RWPE2 (cell line): Measurements from ENCODE around the gene PRSS12.

Experiments
- ATAC-seq: fragments of 200-7000 bp; cut with Tn5 transposase; 3 replicates; pipeline ENCODE4 v1.9.1; 2021; ENCODE audit warnings: low read depth
- DNase-seq: peaks from one replicate; pipeline ENCODE4 v3.0.0-alpha.2; 2020; ENCODE audit warnings: low spot score
- H3K27ac ChIP-seq: fragments of 450-650 bp; 2 replicates; pipeline ENCODE4 v1.5.1; 2017; ENCODE audit warnings: mild to moderate bottlenecking; ENCODE audit not compliant: poor library complexity, severe bottlenecking
- H3K27me3 ChIP-seq: fragments of 250-450 bp; sonication (Bioruptor Pico); 2 replicates; pipeline ENCODE4 v1.5.1; 2021; ENCODE audit warnings: mild to moderate bottlenecking, moderate library complexity; ENCODE audit not compliant: insufficient read depth, poor library complexity, severe bottlenecking
- H3K36me3 ChIP-seq: fragments of 250-450 bp; sonication (Bioruptor Pico); 2 replicates; pipeline ENCODE4 v1.5.1; 2020; ENCODE audit warnings: low read depth, mild to moderate bottlenecking, moderate library complexity
- H3K4me1 ChIP-seq: fragments of 250-450 bp; sonication (Bioruptor Pico); 2 replicates; pipeline ENCODE4 v1.5.1; 2021; ENCODE audit warnings: mild to moderate bottlenecking, moderate library complexity; ENCODE audit not compliant: insufficient read depth, poor library complexity, severe bottlenecking
- H3K4me3 ChIP-seq: fragments of 250-450 bp; sonication (Bioruptor Pico); 2 replicates; pipeline ENCODE4 v1.5.1; 2021; ENCODE audit warnings: mild to moderate bottlenecking, moderate library complexity; ENCODE audit not compliant: severe bottlenecking
- H3K9me3 ChIP-seq: fragments of 250-450 bp; sonication (Bioruptor Pico); 2 replicates; pipeline ENCODE4 v1.5.1; 2021; ENCODE audit warnings: mild to moderate bottlenecking, moderate library complexity; ENCODE audit not compliant: severe bottlenecking
- TF ChIP-seq, protein P1 (sequence below): fragments of 450-650 bp; IDR thresholded peaks from one replicate; pipeline ENCODE4 v1.5.1; 2017; ENCODE audit warnings: mild to moderate bottlenecking, moderate library complexity; ENCODE audit not compliant: poor library complexity, severe bottlenecking

PRSS12 gene

GRCh38 chr4:118296729-118297128, 56.1 kb downstream of the PRSS12 start:
- ATAC-seq (no peak), DNase-seq (no peak)
- H3K27ac ChIP-seq = no peak overlapping the region
- H3K27me3 ChIP-seq = no peaks in the 10 kb centered on the region
- no peaks in the 10 kb centered on the region for H3K9me3 ChIP-seq
- TF ChIP-seq, protein P1, sequence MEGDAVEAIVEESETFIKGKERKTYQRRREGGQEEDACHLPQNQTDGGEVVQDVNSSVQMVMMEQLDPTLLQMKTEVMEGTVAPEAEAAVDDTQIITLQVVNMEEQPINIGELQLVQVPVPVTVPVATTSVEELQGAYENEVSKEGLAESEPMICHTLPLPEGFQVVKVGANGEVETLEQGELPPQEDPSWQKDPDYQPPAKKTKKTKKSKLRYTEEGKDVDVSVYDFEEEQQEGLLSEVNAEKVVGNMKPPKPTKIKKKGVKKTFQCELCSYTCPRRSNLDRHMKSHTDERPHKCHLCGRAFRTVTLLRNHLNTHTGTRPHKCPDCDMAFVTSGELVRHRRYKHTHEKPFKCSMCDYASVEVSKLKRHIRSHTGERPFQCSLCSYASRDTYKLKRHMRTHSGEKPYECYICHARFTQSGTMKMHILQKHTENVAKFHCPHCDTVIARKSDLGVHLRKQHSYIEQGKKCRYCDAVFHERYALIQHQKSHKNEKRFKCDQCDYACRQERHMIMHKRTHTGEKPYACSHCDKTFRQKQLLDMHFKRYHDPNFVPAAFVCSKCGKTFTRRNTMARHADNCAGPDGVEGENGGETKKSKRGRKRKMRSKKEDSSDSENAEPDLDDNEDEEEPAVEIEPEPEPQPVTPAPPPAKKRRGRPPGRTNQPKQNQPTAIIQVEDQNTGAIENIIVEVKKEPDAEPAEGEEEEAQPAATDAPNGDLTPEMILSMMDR = no peak
- 0 out of 2 replicates have a peak, but pooled peaks cover 4% of the 10 kb centered on the region for H3K36me3 ChIP-seq
- no peaks in the 10 kb centered on the region for H3K4me1 ChIP-seq
- H3K4me3 ChIP-seq = no peak overlapping the region

DNA sequence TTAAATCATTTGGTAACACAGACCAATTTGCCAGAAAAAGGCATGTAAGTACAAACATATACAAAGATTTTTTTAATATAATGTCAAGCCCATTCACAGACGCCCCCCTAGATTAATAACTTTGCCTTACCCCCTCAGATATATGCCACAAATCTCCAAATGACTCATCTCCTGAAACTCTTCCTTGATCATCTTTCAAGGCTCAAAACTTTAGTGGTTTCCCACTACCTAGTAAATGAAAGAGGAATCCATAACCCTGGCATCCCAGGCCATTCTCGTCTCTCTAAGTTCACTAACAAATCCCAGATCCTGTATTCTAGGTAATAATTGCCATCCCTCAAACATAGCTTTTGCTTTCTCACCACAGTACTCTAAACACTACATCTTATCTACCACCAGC, 61.9 kb downstream of the PRSS12 start:
- DNase-seq (no peak), ATAC-seq (no peak)
- 0 out of 2 replicates have a peak, but pooled peaks cover 4% of the 10 kb centered on the region for H3K36me3 ChIP-seq
- no peaks in the 10 kb centered on the region for H3K27me3 ChIP-seq
- H3K4me1 ChIP-seq = peaks cover 25% of the 10 kb centered on the region
- no peak overlapping the region for H3K27ac ChIP-seq
- TF ChIP-seq, protein P1 = no peak
- H3K9me3 ChIP-seq = no peaks in the 10 kb centered on the region
- H3K4me3 ChIP-seq = no peak overlapping the region

- H3K27me3 ChIP-seq = no peaks in the 10 kb centered on the region
- peaks cover 25% of the 10 kb centered on the region for H3K4me1 ChIP-seq
- ATAC-seq (no peak), DNase-seq (no peak)
- no peaks in the 10 kb centered on the region for H3K36me3 ChIP-seq
- H3K4me3 ChIP-seq = no peak overlapping the region
- H3K9me3 ChIP-seq = no peaks in the 10 kb centered on the region
- H3K27ac ChIP-seq = no peak overlapping the region
- TF ChIP-seq, protein P1 = no peak
Observed at GRCh38 chr4:118289794-118290193, 63.0 kb downstream of the PRSS12 start.

DNA sequence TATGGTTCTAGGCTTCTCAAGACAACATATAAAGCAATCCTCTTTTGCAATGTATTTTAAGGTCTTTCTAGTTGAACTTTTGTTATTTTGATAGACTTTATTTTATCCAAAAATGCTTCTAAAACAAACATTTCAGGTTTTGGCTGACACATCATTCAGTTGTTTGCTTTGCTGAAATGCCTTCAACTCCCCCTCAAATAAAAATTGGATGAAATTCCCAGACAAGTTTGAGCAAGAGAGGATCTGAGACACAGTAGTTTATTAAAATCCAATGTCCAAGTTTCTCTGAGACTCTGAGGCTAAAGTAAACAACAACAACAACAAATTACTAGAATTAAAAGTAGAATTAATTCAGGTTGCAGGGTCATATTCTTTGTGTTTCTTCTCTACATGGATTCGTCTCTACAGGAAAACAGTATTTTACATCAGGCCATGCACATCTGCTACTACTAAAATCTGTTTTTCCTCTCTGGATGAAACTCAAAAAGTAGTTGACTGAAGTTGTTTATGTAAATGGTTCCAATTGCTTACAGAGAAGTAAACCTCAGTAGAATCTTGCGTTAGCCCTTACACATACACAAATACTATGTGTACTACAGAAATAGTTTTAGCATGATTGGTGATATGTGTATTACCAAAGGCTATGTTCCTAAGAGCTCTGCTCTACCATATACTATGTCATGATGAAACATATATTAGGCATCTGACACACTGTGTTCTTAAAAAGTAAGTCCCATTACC, 64.9 kb downstream of the PRSS12 start:
- H3K27ac ChIP-seq = peak overlapping the region; percentile 17
- ATAC-seq = peak; percentile 65
- DNase-seq = no peak
- H3K36me3 ChIP-seq = no peaks in the 10 kb centered on the region
- TF ChIP-seq, protein P1 = no peak
- H3K4me3 ChIP-seq = no peak overlapping the region
- peaks cover 25% of the 10 kb centered on the region for H3K4me1 ChIP-seq
- H3K27me3 ChIP-seq = no peaks in the 10 kb centered on the region
- H3K9me3 ChIP-seq = no peaks in the 10 kb centered on the region

- H3K36me3 ChIP-seq = peaks cover 9% of the 10 kb centered on the region
- H3K27ac ChIP-seq = peak overlapping the region; percentile 17
- TF ChIP-seq, protein P1 = no peak
- no peaks in the 10 kb centered on the region for H3K27me3 ChIP-seq
- ATAC-seq = peak; percentile 47; the same call in 2 of the 3 replicates
- no peak overlapping the region for H3K4me3 ChIP-seq
- no peak for DNase-seq
- no peaks in the 10 kb centered on the region for H3K9me3 ChIP-seq
- H3K4me1 ChIP-seq = peaks cover 34% of the 10 kb centered on the region
Observed at GRCh38 chr4:118286685-118287084, 66.1 kb downstream of the PRSS12 start.
